Stomach (tissue), 9 donors: Measurements from ENCODE around the gene REXO4. TPM values are rescaled to one million over a fixed set of nuclear protein-coding genes. Genes with fewer than 3 reads are reported as not detected.
A peak's percentile ranks its signal among the peaks of the same experiment; 100 is the strongest.

Experiments
- DNase-seq, 2 donors: peaks; one replicate each; pipeline versions ENCODE4 v3.0.0 to v3.0.0-alpha.2; 2013 to 2019
- H3K27ac ChIP-seq, 5 donors: fragments of 200-600 bp in 4 of 5; sonication (generic) in 4 of 5; one replicate each; pipeline ENCODE4 v1.5.1; 2013 to 2019; ENCODE audit warnings: mild to moderate bottlenecking in 1 of 5, moderate library complexity in 1 of 5
- H3K27me3 ChIP-seq, 3 donors: fragments of 200-600 bp; sonication (generic); one replicate each; pipeline ENCODE4 v1.5.1; 2017 to 2019; ENCODE audit warnings: mixed run types in 1 of 3
- H3K36me3 ChIP-seq, 4 donors: fragments of 200-600 bp; sonication (generic); 1 replicate in 3 of 4; 2 replicates in 1 of 4; pipeline ENCODE4 v1.5.1; 2016 to 2019
- H3K4me1 ChIP-seq, 4 donors: fragments of 200-600 bp; sonication (generic); one replicate each; pipeline ENCODE4 v1.5.1; 2016 to 2019
- H3K4me3 ChIP-seq, 4 donors: fragments of 200-600 bp; sonication (generic) in 3 of 4; one replicate each; pipeline ENCODE4 v1.5.1; 2016 to 2019; ENCODE audit warnings: mild to moderate bottlenecking in 1 of 4
- H3K9me3 ChIP-seq, 4 donors: fragments of 200-600 bp; sonication (generic); one replicate each; pipeline ENCODE4 v1.5.1; 2016 to 2019
- CTCF ChIP-seq, 7 experiments: fragments of 450-650 bp in 4 of 7; fragments of 200-600 bp in 3 of 7; sonication (generic) in 3 of 7; IDR thresholded peaks; one replicate each; pipeline ENCODE4 v1.5.1; 2016 to 2019; ENCODE audit warnings: antibody characterized with exemption in 7 of 7, control low read depth in 2 of 7, mild to moderate bottlenecking in 1 of 7
- EP300 ChIP-seq: sonication (generic); formaldehyde crosslinking; IDR thresholded peaks from one replicate; pipeline ENCODE4 v1.6.1; 2017; ENCODE audit warnings: antibody characterized with exemption
- POLR2A ChIP-seq, 4 donors: fragments of 450-650 bp; IDR thresholded peaks; one replicate each; pipeline ENCODE4 v1.6.1; 2016; ENCODE audit warnings: antibody characterized with exemption in 4 of 4, control low read depth in 2 of 4, mild to moderate bottlenecking in 1 of 4, moderate library complexity in 1 of 4
- POLR2AphosphoS5 ChIP-seq, 3 donors: sonication (generic); formaldehyde crosslinking; IDR thresholded peaks; one replicate each; pipeline ENCODE4 v1.6.1; 2016; ENCODE audit warnings: antibody characterized with exemption in 3 of 3
- WGBS, 5 donors: extraction: QIAGEN DNeasy Blood & Tissue Kit in 3 of 5; methylation state at CpG; one replicate each; pipeline versions ENCODE4 v1.1.5 to v1.1.7; 2013 to 2018; 5-methylcytosine and 5-hydroxymethylcytosine counted together
- intact Hi-C: fragments of 100-400 bp; cut with DNase I; formaldehyde crosslinking; loops from one replicate; pipeline ENCODE4 v1.15.1; 2023; ENCODE audit warnings: low total_unique reads
- polyA plus RNA-seq, 3 donors: library from polyadenylated mRNA; stranded (reverse); fragments of 200-250 nt; gene quantifications; one replicate each; pipeline ENCODE4 v1.2.3, GENCODE V29; 2013
- total RNA-seq, 5 donors: library from RNA; depleted of rRNA; stranded (reverse); fragments of >200 nt; gene quantifications; one replicate each; pipeline versions ENCODE4 v1.1.0 to v1.2.3, GENCODE V29; 2014 to 2016
- donor health status: healthy with polysubstance abuse.
- donor health status: Bipolar disorder and iron deficiency.
- donor health status: healthy.

Gene REXO4
- total and polyA plus RNA-seq, 8 donors = 0.45 to 64.3 (median 12.9) TPM

GRCh38 chr9:133404454-133405002 is 13.3 kb downstream of the REXO4 start:
- H3K27ac ChIP-seq = no peak overlapping the region
- no peaks in the 10 kb centered on the region for H3K27me3 ChIP-seq
- H3K36me3 ChIP-seq = peaks cover 14 to 78% (median 67%) of the 10 kb centered on the region in 4 donors
- no peak for TF ChIP-seq CTCF (IDR thresholded peaks at IDR 0.05)
- no peak for TF ChIP-seq POLR2A (IDR thresholded peaks at IDR 0.05)
- TF ChIP-seq EP300 = no peak
- TF ChIP-seq POLR2AphosphoS5 (IDR thresholded peaks at IDR 0.05) = no peak
- H3K9me3 ChIP-seq = no peaks in the 10 kb centered on the region
- DNase-seq = no peak
- intact Hi-C loops = loop anchor here (5.0 kb wide), 1 partner anchor 83 kb away; no protein-coding TSS in a partner anchor
- no peaks in the 10 kb centered on the region for H3K4me1 ChIP-seq
- no peak overlapping the region for H3K4me3 ChIP-seq
- 78 to 90% (median 81%) methylated on average over 9 to 12 of the region's 12 CpGs for WGBS, 5 donors

GRCh38 chr9:133403766-133404453 is 13.9 kb downstream of the REXO4 start:
- no peak overlapping the region for H3K27ac ChIP-seq
- 60 to 73% (median 66%) methylated on average over 11 to 16 of the region's 16 CpGs for WGBS, 5 donors

GRCh38 chr9:133402689-133403088 is 15.1 kb downstream of the REXO4 start:
- peaks cover 6 to 60% (median 50%) of the 10 kb centered on the region in 4 donors for H3K36me3 ChIP-seq
- no peak overlapping the region for H3K27ac ChIP-seq
- H3K27me3 ChIP-seq = peaks cover 0 to 3% (median 0%) of the 10 kb centered on the region in 3 donors
- 63 to 79% (median 75%) methylated on average over 4 to 7 of the region's 7 CpGs for WGBS, 5 donors
- no peaks in the 10 kb centered on the region for H3K9me3 ChIP-seq
- H3K4me1 ChIP-seq = no peaks in the 10 kb centered on the region
- TF ChIP-seq EP300 (no peak), POLR2AphosphoS5 (IDR thresholded peaks at IDR 0.05) (no peak), CTCF (IDR thresholded peaks at IDR 0.05) (no peak), POLR2A (IDR thresholded peaks at IDR 0.05) (no peak)
- intact Hi-C loops = no loop called here
- H3K4me3 ChIP-seq = no peak overlapping the region
- no peak for DNase-seq

More at GRCh38 chr9:133403766-133404453, 13.9 kb downstream of the REXO4 start:
- Histone ChIP-seq H3K9me3 (no peaks in the 10 kb centered on the region), H3K27me3 (no peaks in the 10 kb centered on the region), H3K4me1 (no peaks in the 10 kb centered on the region), H3K4me3 (no peak overlapping the region), H3K36me3 (peaks cover 13 to 72% (median 61%) of the 10 kb centered on the region in 4 donors)
- peak; percentile 57 to 74 for DNase-seq
- intact Hi-C loops = no loop called here
- TF ChIP-seq CTCF (IDR thresholded peaks at IDR 0.05) (peak in 5 of 7 experiments; percentile 42 to 76 (median 65)), POLR2A (IDR thresholded peaks at IDR 0.05) (no peak), POLR2AphosphoS5 (IDR thresholded peaks at IDR 0.05) (peak in 1 of 3 donors; percentile 53), EP300 (no peak)

GRCh38 chr9:133401588-133401987 is 16.2 kb downstream of the REXO4 start:
- Histone ChIP-seq H3K27ac (no peak overlapping the region), H3K4me3 (no peak overlapping the region), H3K9me3 (no peaks in the 10 kb centered on the region), H3K27me3 (peaks cover 0 to 13% (median 6%) of the 10 kb centered on the region in 3 donors), H3K36me3 (peaks cover 5 to 50% (median 39%) of the 10 kb centered on the region in 4 donors), H3K4me1 (no peaks in the 10 kb centered on the region)
- 78 to 86% (median 82%) methylated on average over 5 to 6 of the region's 6 CpGs for WGBS, 5 donors
- intact Hi-C loops = no loop called here
- TF ChIP-seq CTCF (IDR thresholded peaks at IDR 0.05) = no peak
- TF ChIP-seq POLR2A (IDR thresholded peaks at IDR 0.05) = no peak
- no peak for TF ChIP-seq EP300
- TF ChIP-seq POLR2AphosphoS5 (IDR thresholded peaks at IDR 0.05) = no peak
- DNase-seq = no peak
